GM23248 (cell line): ENCODE data around the gene MAMDC2.

Source experiments
- EZH2 ChIP-seq: fragments of 200-600 bp; sonication (generic); IDR thresholded peaks from 2 replicates; pipeline ENCODE4 v1.6.1; 2018; ENCODE audit warnings: antibody characterized with exemption, mild to moderate bottlenecking; ENCODE audit not compliant: insufficient read depth, poor library complexity, severe bottlenecking
- EZH2phosphoT487 ChIP-seq: fragments of 200-600 bp; sonication (generic); IDR thresholded peaks from 2 replicates; pipeline ENCODE4 v1.6.1; 2018; ENCODE audit warnings: antibody characterized with exemption, moderate library complexity, mild to moderate bottlenecking, low read depth; ENCODE audit not compliant: insufficient read depth

DNA sequence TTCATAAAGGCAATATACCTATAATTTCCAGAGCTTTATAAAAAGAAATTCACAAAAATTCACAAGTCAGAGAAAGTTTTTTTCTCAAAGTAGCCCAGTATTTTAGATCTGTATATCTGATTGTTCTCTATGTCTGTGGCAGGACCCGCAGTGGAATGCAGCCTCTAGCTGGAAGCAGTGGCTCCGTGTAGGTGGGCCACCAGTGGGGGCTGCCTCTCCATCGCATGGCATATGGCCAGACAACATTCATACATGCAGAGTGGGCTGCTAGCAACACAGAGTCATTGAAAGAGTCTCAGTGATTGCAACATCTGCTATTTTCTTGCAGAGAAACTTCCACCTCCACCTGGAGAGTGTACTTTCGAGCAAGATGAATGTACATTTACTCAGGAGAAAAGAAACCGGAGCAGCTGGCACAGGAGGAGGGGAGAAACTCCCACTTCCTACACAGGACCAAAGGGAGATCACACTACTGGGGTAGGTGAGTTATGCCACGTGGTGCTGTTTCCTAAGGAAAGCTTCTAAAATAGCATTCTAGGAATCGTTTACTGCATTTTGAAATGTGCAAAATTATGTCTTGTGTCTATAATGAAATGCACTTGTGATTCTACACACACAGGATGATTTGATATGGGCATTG is 126.6 kb downstream of the MAMDC2 start:
- TF ChIP-seq EZH2phosphoT487 = no peak
- no peak for TF ChIP-seq EZH2
